GM23338 (cell line): ENCODE measurements around the gene SUPT5H. TPM values are rescaled to one million over a fixed set of nuclear protein-coding genes. Genes with fewer than 3 reads are reported as not detected.

Experiments
- ATAC-seq: fragments of 200-7000 bp; cut with Tn5 transposase; 3 replicates; pipeline ENCODE4 v1.9.1; 2020
- DNase-seq: peaks from one replicate; pipeline ENCODE4 v3.0.0-alpha.2; 2015; ENCODE audit warnings: low spot score
- H2AFZ ChIP-seq: fragments of 200-600 bp; sonication (generic); 2 replicates; pipeline ENCODE4 v1.8.0; 2016; ENCODE audit warnings: antibody characterized with exemption, mild to moderate bottlenecking, moderate library complexity
- H3F3A ChIP-seq: fragments of 200-600 bp; sonication (generic); replicated peaks from 2 replicates; pipeline ENCODE4 v1.8.0; 2017; ENCODE audit warnings: antibody characterized with exemption, mixed run types, low read depth
- H3K27ac ChIP-seq: fragments of 200-600 bp; sonication (generic); 2 replicates; pipeline ENCODE4 v1.6.1; 2016; ENCODE audit warnings: low read depth
- H3K27me3 ChIP-seq: fragments of 200-600 bp; sonication (generic); 2 replicates; pipeline ENCODE4 v1.8.0; 2016; ENCODE audit warnings: mild to moderate bottlenecking, mixed run types, moderate library complexity; ENCODE audit not compliant: insufficient read depth
- H3K36me3 ChIP-seq: fragments of 200-600 bp; sonication (generic); 2 replicates; pipeline ENCODE4 v1.8.0; 2016; ENCODE audit warnings: mild to moderate bottlenecking; ENCODE audit not compliant: insufficient read depth
- H3K4me1 ChIP-seq: fragments of 200-600 bp; sonication (generic); 2 replicates; pipeline ENCODE4 v1.8.0; 2016; ENCODE audit warnings: mild to moderate bottlenecking, moderate library complexity; ENCODE audit not compliant: insufficient read depth
- H3K4me2 ChIP-seq: fragments of 200-600 bp; sonication (generic); 2 replicates; pipeline ENCODE4 v1.7.1; 2017; ENCODE audit warnings: mixed run types
- H3K4me3 ChIP-seq: fragments of 200-600 bp; sonication (generic); 2 replicates; pipeline ENCODE4 v1.6.1; 2016; ENCODE audit warnings: mixed run types
- H3K79me2 ChIP-seq: fragments of 200-600 bp; sonication (generic); replicated peaks from 2 replicates; pipeline ENCODE4 v1.8.0; 2017; ENCODE audit warnings: mild to moderate bottlenecking; ENCODE audit not compliant: insufficient read depth
- H3K9me2 ChIP-seq: fragments of 200-600 bp; sonication (generic); 2 replicates; pipeline ENCODE4 v1.8.0; 2017; ENCODE audit not compliant: insufficient read depth
- H4K20me1 ChIP-seq: fragments of 200-600 bp; sonication (generic); replicated peaks from 2 replicates; pipeline ENCODE4 v1.8.0; 2017; ENCODE audit warnings: mild to moderate bottlenecking; ENCODE audit not compliant: insufficient read depth
- H3K27ac Mint-ChIP-seq: 2 replicates; pipeline ENCODE4 v1.8.0; 2020; ENCODE audit warnings: inconsistent platforms, mild to moderate bottlenecking, moderate library complexity, mixed read lengths
- H3K27me3 Mint-ChIP-seq: 3 replicates; pipeline ENCODE4 v1.8.0; 2022; ENCODE audit warnings: low read depth, mild to moderate bottlenecking, moderate library complexity, mixed read lengths, inconsistent platforms; ENCODE audit not compliant: insufficient read depth, poor library complexity
- H3K36me3 Mint-ChIP-seq: 3 replicates; pipeline ENCODE4 v1.8.0; 2021; ENCODE audit warnings: low read depth, mild to moderate bottlenecking, inconsistent platforms, moderate library complexity, mixed read lengths
- H3K4me1 Mint-ChIP-seq: 3 replicates; pipeline ENCODE4 v1.8.0; 2020; ENCODE audit warnings: mild to moderate bottlenecking, inconsistent platforms, mixed read lengths
- H3K4me3 Mint-ChIP-seq: 3 replicates; pipeline ENCODE4 v1.8.0; 2021; ENCODE audit warnings: moderate library complexity, mild to moderate bottlenecking, inconsistent platforms, mixed read lengths
- H3K9me3 Mint-ChIP-seq: 3 replicates; pipeline ENCODE4 v1.8.0; 2020; ENCODE audit warnings: moderate library complexity, mild to moderate bottlenecking, inconsistent platforms, mixed read lengths
- CREB1 ChIP-seq: fragments of 250-450 bp; sonication (Bioruptor Pico); IDR thresholded peaks from 2 replicates; pipeline ENCODE4 v1.5.0; 2020; ENCODE audit warnings: low read depth, mild to moderate bottlenecking, moderate library complexity
- EZH2 ChIP-seq: fragments of 200-600 bp; sonication (generic); IDR thresholded peaks from one replicate; pipeline ENCODE4 v1.8.0; 2017; ENCODE audit warnings: antibody characterized with exemption, mild to moderate bottlenecking, low read depth; ENCODE audit not compliant: unreplicated experiment
- EZH2phosphoT487 ChIP-seq: fragments of 200-600 bp; sonication (generic); IDR thresholded peaks from one replicate; pipeline ENCODE4 v1.8.1; 2018; ENCODE audit warnings: antibody characterized with exemption; ENCODE audit not compliant: unreplicated experiment
- JUNB ChIP-seq: IDR thresholded peaks from one replicate; pipeline ENCODE4 v1.6.1; 2016; ENCODE audit warnings: antibody characterized with exemption; ENCODE audit not compliant: unreplicated experiment
- NANOG ChIP-seq: IDR thresholded peaks from 2 replicates; pipeline ENCODE4 v1.6.1; 2016; ENCODE audit warnings: antibody characterized with exemption, borderline replicate concordance
- POLR2AphosphoS5 ChIP-seq: IDR thresholded peaks from 2 replicates; pipeline ENCODE4 v1.6.1; 2016; ENCODE audit warnings: antibody characterized with exemption, low read depth
- STAT1 ChIP-seq: IDR thresholded peaks from one replicate; pipeline ENCODE4 v1.6.1; 2016; ENCODE audit warnings: antibody characterized with exemption; ENCODE audit not compliant: unreplicated experiment
- ZNF114 ChIP-seq: fragments of 250-450 bp; sonication (Bioruptor Pico); IDR thresholded peaks from 2 replicates; pipeline ENCODE4 v1.5.0; 2020; ENCODE audit warnings: mild to moderate bottlenecking, moderate library complexity
- ZNF331 ChIP-seq: fragments of 250-450 bp; sonication (Bioruptor Pico); IDR thresholded peaks from 2 replicates; pipeline ENCODE4 v1.5.0; 2020; ENCODE audit warnings: low read depth, mild to moderate bottlenecking, moderate library complexity
- polyA plus RNA-seq: library from polyadenylated mRNA; unstranded; fragments of >200 nt; fragmentation: Nextera tagmentation; extraction: Ambion mirVana; gene quantifications from 2 replicates; pipeline ENCODE4 v1.2.1, GENCODE V29; 2016
- total RNA-seq: library from RNA; depleted of rRNA; stranded (reverse); fragments of >200 nt; shearing (Covaris generic); gene quantifications from 2 replicates; pipeline ENCODE4 v1.2.3, GENCODE V29; 2014
- TF ChIP-seq, protein P1 (sequence below): IDR thresholded peaks from 2 replicates; pipeline ENCODE4 v1.6.1; 2016; ENCODE audit warnings: antibody characterized with exemption
- TF ChIP-seq, protein P2 (sequence below): IDR thresholded peaks from one replicate; pipeline ENCODE4 v1.6.1; 2018; ENCODE audit warnings: antibody characterized with exemption; ENCODE audit not compliant: unreplicated experiment
- TF ChIP-seq, protein P3 (sequence below), 2 experiments: fragments of 200-600 bp in 1 of 2; sonication (generic) in 1 of 2; conservative IDR thresholded peaks; 2 replicates each; pipeline versions ENCODE4 v1.5.1 to v1.6.1; 2016 to 2017; ENCODE audit warnings: antibody characterized with exemption in 2 of 2, low read depth in 2 of 2, mild to moderate bottlenecking in 2 of 2, moderate library complexity in 1 of 2
- TF ChIP-seq, protein P4 (sequence below): fragments of 250-450 bp; sonication (Bioruptor Pico); IDR thresholded peaks from 2 replicates; pipeline ENCODE4 v1.5.0; 2020; ENCODE audit warnings: mild to moderate bottlenecking, moderate library complexity

The SUPT5H gene
- total and polyA plus RNA-seq, 2 experiments from 2014 or later = 108 to 150 TPM

DNA sequence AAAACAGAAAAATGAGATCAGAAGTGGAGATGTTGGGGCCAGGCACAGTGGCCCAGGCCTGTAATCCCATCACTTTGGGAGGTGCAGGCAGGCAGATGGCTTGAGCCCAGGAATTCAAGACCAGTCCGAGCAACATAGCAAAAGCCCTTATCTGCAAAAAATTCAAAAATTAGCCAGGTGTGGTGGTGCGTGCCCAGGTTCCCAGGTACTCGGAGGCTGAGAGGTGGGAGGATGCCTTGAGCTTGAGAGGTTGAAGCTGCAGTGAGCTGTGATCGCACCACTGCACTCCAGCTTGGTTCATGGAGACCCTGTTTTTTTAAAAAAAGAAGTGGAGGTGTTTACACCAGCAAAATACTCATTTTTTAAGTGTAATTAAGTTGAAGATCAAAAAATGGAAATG, 45.3 kb upstream of the SUPT5H start:
- Mint-ChIP-seq H3K36me3 (peaks cover 19% of the 10 kb centered on the region), H3K27ac (peak overlapping the region; percentile 7; the same call in 1 of the 2 replicates), H3K4me3 (no peak overlapping the region; the same call in 2 of the 3 replicates), H3K27me3 (peaks cover 14% of the 10 kb centered on the region), H3K4me1 (peaks cover 36% of the 10 kb centered on the region), H3K9me3 (peaks cover 4% of the 10 kb centered on the region; the same call in 1 of the 3 replicates)
- Histone ChIP-seq H3K27ac (no peak overlapping the region), H2AFZ (no peak overlapping the region), H3K27me3 (no peaks in the 10 kb centered on the region), H3K4me3 (no peak overlapping the region), H4K20me1 (no peaks in the 10 kb centered on the region; the same call in 1 of the 2 replicates), H3K36me3 (no peaks in the 10 kb centered on the region), H3K4me1 (peaks cover 31% of the 10 kb centered on the region), H3K9me2 (no peaks in the 10 kb centered on the region), H3K4me2 (no peak overlapping the region), H3F3A (peaks cover 47% of the 10 kb centered on the region; the same call in 1 of the 2 replicates), H3K79me2 (no peaks in the 10 kb centered on the region)
- ATAC-seq (no peak), DNase-seq (no peak)
- TF ChIP-seq, protein P1, sequence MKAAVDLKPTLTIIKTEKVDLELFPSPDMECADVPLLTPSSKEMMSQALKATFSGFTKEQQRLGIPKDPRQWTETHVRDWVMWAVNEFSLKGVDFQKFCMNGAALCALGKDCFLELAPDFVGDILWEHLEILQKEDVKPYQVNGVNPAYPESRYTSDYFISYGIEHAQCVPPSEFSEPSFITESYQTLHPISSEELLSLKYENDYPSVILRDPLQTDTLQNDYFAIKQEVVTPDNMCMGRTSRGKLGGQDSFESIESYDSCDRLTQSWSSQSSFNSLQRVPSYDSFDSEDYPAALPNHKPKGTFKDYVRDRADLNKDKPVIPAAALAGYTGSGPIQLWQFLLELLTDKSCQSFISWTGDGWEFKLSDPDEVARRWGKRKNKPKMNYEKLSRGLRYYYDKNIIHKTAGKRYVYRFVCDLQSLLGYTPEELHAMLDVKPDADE = no peak
- TF ChIP-seq NANOG (no peak), EZH2 (no peak), CREB1 (CRISPR knock-in tag) (no peak), ZNF331 (CRISPR knock-in tag) (no peak), STAT1 (no peak), ZNF114 (no peak), POLR2AphosphoS5 (no peak), JUNB (no peak), EZH2phosphoT487 (no peak)
- TF ChIP-seq, protein P2, sequence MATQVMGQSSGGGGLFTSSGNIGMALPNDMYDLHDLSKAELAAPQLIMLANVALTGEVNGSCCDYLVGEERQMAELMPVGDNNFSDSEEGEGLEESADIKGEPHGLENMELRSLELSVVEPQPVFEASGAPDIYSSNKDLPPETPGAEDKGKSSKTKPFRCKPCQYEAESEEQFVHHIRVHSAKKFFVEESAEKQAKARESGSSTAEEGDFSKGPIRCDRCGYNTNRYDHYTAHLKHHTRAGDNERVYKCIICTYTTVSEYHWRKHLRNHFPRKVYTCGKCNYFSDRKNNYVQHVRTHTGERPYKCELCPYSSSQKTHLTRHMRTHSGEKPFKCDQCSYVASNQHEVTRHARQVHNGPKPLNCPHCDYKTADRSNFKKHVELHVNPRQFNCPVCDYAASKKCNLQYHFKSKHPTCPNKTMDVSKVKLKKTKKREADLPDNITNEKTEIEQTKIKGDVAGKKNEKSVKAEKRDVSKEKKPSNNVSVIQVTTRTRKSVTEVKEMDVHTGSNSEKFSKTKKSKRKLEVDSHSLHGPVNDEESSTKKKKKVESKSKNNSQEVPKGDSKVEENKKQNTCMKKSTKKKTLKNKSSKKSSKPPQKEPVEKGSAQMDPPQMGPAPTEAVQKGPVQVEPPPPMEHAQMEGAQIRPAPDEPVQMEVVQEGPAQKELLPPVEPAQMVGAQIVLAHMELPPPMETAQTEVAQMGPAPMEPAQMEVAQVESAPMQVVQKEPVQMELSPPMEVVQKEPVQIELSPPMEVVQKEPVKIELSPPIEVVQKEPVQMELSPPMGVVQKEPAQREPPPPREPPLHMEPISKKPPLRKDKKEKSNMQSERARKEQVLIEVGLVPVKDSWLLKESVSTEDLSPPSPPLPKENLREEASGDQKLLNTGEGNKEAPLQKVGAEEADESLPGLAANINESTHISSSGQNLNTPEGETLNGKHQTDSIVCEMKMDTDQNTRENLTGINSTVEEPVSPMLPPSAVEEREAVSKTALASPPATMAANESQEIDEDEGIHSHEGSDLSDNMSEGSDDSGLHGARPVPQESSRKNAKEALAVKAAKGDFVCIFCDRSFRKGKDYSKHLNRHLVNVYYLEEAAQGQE = no peak
- TF ChIP-seq, protein P3, sequence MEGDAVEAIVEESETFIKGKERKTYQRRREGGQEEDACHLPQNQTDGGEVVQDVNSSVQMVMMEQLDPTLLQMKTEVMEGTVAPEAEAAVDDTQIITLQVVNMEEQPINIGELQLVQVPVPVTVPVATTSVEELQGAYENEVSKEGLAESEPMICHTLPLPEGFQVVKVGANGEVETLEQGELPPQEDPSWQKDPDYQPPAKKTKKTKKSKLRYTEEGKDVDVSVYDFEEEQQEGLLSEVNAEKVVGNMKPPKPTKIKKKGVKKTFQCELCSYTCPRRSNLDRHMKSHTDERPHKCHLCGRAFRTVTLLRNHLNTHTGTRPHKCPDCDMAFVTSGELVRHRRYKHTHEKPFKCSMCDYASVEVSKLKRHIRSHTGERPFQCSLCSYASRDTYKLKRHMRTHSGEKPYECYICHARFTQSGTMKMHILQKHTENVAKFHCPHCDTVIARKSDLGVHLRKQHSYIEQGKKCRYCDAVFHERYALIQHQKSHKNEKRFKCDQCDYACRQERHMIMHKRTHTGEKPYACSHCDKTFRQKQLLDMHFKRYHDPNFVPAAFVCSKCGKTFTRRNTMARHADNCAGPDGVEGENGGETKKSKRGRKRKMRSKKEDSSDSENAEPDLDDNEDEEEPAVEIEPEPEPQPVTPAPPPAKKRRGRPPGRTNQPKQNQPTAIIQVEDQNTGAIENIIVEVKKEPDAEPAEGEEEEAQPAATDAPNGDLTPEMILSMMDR (conservative IDR thresholded peaks at IDR 0.05; ENCODE audit: low read depth in 2 of 2) = no peak
- TF ChIP-seq, protein P4, sequence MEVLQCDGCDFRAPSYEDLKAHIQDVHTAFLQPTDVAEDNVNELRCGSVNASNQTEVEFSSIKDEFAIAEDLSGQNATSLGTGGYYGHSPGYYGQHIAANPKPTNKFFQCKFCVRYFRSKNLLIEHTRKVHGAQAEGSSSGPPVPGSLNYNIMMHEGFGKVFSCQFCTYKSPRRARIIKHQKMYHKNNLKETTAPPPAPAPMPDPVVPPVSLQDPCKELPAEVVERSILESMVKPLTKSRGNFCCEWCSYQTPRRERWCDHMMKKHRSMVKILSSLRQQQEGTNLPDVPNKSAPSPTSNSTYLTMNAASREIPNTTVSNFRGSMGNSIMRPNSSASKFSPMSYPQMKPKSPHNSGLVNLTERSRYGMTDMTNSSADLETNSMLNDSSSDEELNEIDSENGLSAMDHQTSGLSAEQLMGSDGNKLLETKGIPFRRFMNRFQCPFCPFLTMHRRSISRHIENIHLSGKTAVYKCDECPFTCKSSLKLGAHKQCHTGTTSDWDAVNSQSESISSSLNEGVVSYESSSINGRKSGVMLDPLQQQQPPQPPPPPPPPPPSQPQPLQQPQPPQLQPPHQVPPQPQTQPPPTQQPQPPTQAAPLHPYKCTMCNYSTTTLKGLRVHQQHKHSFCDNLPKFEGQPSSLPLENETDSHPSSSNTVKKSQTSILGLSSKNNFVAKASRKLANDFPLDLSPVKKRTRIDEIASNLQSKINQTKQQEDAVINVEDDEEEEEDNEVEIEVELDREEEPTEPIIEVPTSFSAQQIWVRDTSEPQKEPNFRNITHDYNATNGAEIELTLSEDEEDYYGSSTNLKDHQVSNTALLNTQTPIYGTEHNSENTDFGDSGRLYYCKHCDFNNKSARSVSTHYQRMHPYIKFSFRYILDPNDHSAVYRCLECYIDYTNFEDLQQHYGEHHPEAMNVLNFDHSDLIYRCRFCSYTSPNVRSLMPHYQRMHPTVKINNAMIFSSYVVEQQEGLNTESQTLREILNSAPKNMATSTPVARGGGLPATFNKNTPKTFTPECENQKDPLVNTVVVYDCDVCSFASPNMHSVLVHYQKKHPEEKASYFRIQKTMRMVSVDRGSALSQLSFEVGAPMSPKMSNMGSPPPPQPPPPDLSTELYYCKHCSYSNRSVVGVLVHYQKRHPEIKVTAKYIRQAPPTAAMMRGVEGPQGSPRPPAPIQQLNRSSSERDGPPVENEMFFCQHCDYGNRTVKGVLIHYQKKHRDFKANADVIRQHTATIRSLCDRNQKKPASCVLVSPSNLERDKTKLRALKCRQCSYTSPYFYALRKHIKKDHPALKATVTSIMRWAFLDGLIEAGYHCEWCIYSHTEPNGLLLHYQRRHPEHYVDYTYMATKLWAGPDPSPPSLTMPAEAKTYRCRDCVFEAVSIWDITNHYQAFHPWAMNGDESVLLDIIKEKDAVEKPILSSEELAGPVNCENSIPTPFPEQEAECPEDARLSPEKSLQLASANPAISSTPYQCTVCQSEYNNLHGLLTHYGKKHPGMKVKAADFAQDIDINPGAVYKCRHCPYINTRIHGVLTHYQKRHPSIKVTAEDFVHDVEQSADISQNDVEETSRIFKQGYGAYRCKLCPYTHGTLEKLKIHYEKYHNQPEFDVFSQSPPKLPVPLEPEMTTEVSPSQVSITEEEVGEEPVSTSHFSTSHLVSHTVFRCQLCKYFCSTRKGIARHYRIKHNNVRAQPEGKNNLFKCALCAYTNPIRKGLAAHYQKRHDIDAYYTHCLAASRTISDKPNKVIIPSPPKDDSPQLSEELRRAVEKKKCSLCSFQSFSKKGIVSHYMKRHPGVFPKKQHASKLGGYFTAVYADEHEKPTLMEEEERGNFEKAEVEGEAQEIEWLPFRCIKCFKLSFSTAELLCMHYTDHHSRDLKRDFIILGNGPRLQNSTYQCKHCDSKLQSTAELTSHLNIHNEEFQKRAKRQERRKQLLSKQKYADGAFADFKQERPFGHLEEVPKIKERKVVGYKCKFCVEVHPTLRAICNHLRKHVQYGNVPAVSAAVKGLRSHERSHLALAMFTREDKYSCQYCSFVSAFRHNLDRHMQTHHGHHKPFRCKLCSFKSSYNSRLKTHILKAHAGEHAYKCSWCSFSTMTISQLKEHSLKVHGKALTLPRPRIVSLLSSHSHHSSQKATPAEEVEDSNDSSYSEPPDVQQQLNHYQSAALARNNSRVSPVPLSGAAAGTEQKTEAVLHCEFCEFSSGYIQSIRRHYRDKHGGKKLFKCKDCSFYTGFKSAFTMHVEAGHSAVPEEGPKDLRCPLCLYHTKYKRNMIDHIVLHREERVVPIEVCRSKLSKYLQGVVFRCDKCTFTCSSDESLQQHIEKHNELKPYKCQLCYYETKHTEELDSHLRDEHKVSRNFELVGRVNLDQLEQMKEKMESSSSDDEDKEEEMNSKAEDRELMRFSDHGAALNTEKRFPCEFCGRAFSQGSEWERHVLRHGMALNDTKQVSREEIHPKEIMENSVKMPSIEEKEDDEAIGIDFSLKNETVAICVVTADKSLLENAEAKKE (CRISPR knock-in tag) = no peak
